KMS-11 (cell line): ENCODE measurements around the gene TOMM7.

Experiments used
- H2AFZ ChIP-seq: fragments of 200-600 bp; sonication (generic); 2 replicates; pipeline ENCODE4 v1.6.1; 2016; ENCODE audit warnings: antibody characterized with exemption, mixed run types, low read depth
- H3K27ac ChIP-seq: fragments of 200-600 bp; sonication (generic); 2 replicates; pipeline ENCODE4 v1.6.1; 2016; ENCODE audit warnings: mild to moderate bottlenecking, mixed run types
- H3K27me3 ChIP-seq: fragments of 200-600 bp; sonication (generic); 2 replicates; pipeline ENCODE4 v1.6.1; 2017; ENCODE audit warnings: mild to moderate bottlenecking, low read depth, mixed run types, moderate library complexity; ENCODE audit not compliant: insufficient read depth
- H3K36me3 ChIP-seq: fragments of 200-600 bp; sonication (generic); 2 replicates; pipeline ENCODE4 v1.6.1; 2017; ENCODE audit warnings: mild to moderate bottlenecking, mixed run types; ENCODE audit not compliant: insufficient read depth
- H3K4me1 ChIP-seq: fragments of 200-600 bp; sonication (generic); 2 replicates; pipeline ENCODE4 v1.6.1; 2016; ENCODE audit warnings: mild to moderate bottlenecking, low read depth, mixed run types; ENCODE audit not compliant: poor library complexity, severe bottlenecking
- H3K4me2 ChIP-seq: fragments of 200-600 bp; sonication (generic); 2 replicates; pipeline ENCODE4 v1.7.0; 2016; ENCODE audit warnings: mild to moderate bottlenecking, mixed run types
- H3K4me3 ChIP-seq: fragments of 200-600 bp; sonication (generic); IDR thresholded peaks from 2 replicates; pipeline ENCODE4 v1.6.1; 2017; ENCODE audit warnings: low read depth, low read length, mixed read lengths; ENCODE audit not compliant: insufficient read depth
- H3K79me2 ChIP-seq: fragments of 200-600 bp; sonication (generic); 2 replicates; pipeline ENCODE4 v1.6.1; 2016; ENCODE audit warnings: low read depth, mixed run types; ENCODE audit not compliant: insufficient read depth
- H3K9ac ChIP-seq: fragments of 200-600 bp; sonication (generic); 2 replicates; pipeline ENCODE4 v1.6.1; 2016; ENCODE audit warnings: mild to moderate bottlenecking, mixed run types
- H4K20me1 ChIP-seq: fragments of 200-600 bp; sonication (generic); 2 replicates; pipeline ENCODE4 v1.6.1; 2016; ENCODE audit warnings: mild to moderate bottlenecking, mixed run types; ENCODE audit not compliant: insufficient read depth
- CTCF ChIP-seq: fragments of 200-600 bp; sonication (generic); conservative IDR thresholded peaks from 2 replicates; pipeline ENCODE4 v1.6.1; 2017; ENCODE audit warnings: low read depth, mild to moderate bottlenecking, antibody characterized with exemption, low read length, moderate library complexity, mixed read lengths

TOMM7 gene

DNA sequence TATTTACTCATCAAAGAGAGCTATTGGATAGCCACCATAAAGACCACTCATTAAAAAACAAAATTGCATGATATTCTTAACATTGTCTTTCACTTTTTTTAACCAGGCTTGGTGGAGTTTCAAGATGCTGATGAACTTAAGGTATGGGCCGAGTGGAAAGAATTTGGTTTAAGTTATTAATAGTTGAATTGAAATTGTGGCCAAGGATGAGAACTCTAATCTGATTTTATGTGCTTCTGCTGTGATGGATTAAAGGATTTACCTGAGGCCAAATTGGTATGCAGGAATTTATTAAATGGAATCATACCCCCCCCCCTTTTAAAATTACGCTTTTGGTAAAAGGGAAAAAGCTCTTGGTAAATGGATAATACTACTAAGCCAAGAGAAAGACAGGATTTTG, 33.8 kb upstream of the TOMM7 start:
- H3K4me3 ChIP-seq = no peak overlapping the region
- H4K20me1 ChIP-seq = no peaks in the 10 kb centered on the region
- peak overlapping the region; percentile 89 for H3K4me2 ChIP-seq
- H3K79me2 ChIP-seq = peaks cover 20% of the 10 kb centered on the region
- no peak overlapping the region for H2AFZ ChIP-seq
- H3K9ac ChIP-seq = peak overlapping the region; percentile 13; the same call in 1 of the 2 replicates
- H3K27me3 ChIP-seq = no peaks in the 10 kb centered on the region
- H3K4me1 ChIP-seq = peaks cover 20% of the 10 kb centered on the region
- TF ChIP-seq CTCF = no peak
- peak overlapping the region; percentile 77; the same call in 1 of the 2 replicates for H3K27ac ChIP-seq
- peaks cover 6% of the 10 kb centered on the region; the same call in 1 of the 2 replicates for H3K36me3 ChIP-seq

DNA sequence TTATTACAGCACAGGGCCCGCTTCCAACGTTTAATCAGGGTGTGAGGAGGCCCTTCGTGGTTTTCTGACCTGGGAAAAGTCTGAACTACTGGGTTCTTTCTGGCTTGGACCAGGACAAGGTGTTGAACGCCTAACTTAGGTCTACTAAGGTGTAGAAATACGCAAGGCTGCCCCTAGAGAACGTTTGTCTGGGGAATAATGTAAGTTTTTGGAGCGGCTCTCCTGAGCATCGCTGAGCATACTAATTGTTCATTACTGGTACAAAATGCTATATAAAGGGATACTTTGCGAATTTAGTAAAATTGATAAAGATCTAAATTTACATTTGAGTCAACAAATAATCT, 32.4 kb upstream of the TOMM7 start:
- H3K9ac ChIP-seq = peak overlapping the region; percentile 95
- no peak overlapping the region for H3K4me3 ChIP-seq
- peaks cover 6% of the 10 kb centered on the region; the same call in 1 of the 2 replicates for H3K36me3 ChIP-seq
- H2AFZ ChIP-seq = peak overlapping the region; percentile 72
- H3K79me2 ChIP-seq = peaks cover 20% of the 10 kb centered on the region
- H4K20me1 ChIP-seq = no peaks in the 10 kb centered on the region
- TF ChIP-seq CTCF = no peak; the same call in 1 of the 2 replicates
- peak overlapping the region; percentile 77 for H3K27ac ChIP-seq
- peaks cover 20% of the 10 kb centered on the region for H3K4me1 ChIP-seq
- no peaks in the 10 kb centered on the region for H3K27me3 ChIP-seq
- H3K4me2 ChIP-seq = peak overlapping the region; percentile 89

DNA sequence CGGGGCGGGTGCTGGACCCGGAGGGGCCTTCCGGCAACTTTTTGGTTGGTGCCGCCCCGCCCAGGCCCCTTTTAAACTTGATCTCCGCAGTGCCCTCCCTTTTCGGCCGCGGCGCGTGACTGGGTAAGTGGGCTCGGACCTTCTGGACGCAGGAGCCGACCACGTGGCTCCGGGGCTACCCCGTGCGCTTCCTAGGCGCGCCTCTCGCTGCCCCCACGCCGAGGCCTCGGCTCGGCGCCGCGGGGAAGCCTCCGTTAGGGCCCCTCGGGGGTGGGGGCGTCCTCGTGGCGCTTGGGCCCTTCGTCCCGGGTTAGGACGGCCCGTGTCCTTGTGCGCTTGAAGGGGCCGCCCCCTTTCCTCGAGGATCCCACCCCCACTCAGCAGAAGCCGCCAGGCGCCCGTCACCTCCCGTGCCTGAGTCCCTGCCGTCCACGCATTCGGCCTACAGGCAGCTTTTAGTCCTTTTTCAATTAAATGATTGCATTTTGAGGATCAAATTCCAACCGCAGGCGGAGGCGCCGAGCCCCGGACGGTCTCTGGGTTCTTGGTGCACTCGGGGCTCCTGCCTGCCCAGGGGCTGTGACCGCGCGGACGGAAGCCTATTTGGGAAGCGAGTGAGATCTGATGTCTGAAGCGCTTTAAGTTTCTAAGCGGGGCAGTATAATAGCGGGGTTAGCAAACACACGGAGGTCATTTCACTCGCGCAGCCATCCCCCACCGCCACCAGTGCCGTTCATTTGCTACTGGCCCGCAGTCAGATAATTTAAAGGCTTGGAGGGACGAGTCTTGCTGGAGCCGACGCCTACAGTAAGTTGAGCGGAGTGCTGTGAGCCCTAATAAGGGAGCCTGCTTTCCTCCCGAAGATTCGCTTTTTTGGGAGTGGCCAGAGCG, 31.8 kb upstream of the TOMM7 start:
- Histone ChIP-seq H3K4me2 (peak overlapping the region; percentile 89), H3K27ac (peak overlapping the region; percentile 77), H3K36me3 (peaks cover 6% of the 10 kb centered on the region; the same call in 1 of the 2 replicates), H3K9ac (peak overlapping the region; percentile 95), H2AFZ (peak overlapping the region; percentile 72), H4K20me1 (no peaks in the 10 kb centered on the region), H3K79me2 (peaks cover 20% of the 10 kb centered on the region), H3K4me3 (no peak overlapping the region), H3K27me3 (no peaks in the 10 kb centered on the region), H3K4me1 (peaks cover 20% of the 10 kb centered on the region)
- peak; percentile 35 for TF ChIP-seq CTCF

DNA sequence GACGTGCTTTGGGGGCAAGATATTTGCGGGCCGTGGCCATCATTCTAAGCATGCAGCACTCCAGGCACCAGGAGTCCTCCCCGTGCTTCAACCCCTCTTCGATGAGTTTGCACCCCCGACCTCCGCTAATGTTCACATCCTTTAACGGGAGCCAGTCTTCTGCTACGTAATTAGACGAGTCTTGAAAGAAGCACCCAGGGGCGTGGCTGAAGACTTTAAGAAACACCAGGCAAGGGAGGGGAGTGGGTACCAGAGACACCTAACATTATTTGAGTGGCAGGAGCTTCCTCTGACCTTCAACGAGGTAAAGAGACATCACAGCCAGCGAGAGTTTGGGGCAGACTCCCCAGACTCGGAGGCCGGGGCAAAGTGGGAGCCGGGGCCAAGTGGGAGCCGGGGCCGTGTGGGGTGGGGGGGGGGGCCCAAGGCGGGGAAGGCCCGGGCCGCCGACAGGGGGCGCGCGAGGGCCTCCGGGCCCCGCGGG, 31.1 kb upstream of the TOMM7 start:
- H3K9ac ChIP-seq = peak overlapping the region; percentile 95; the same call in 1 of the 2 replicates
- H3K27me3 ChIP-seq = no peaks in the 10 kb centered on the region
- peak overlapping the region; percentile 75; the same call in 1 of the 2 replicates for H3K4me2 ChIP-seq
- H2AFZ ChIP-seq = peak overlapping the region; percentile 72
- H3K4me1 ChIP-seq = peaks cover 20% of the 10 kb centered on the region
- H3K4me3 ChIP-seq = no peak overlapping the region
- H3K27ac ChIP-seq = no peak overlapping the region
- TF ChIP-seq CTCF = peak; percentile 64
- no peaks in the 10 kb centered on the region for H4K20me1 ChIP-seq
- H3K79me2 ChIP-seq = peaks cover 20% of the 10 kb centered on the region
- peaks cover 6% of the 10 kb centered on the region; the same call in 1 of the 2 replicates for H3K36me3 ChIP-seq
